Right lobe of liver (tissue), 6 donors: Measurements from ENCODE around the gene SUV39H1. TPM values are rescaled to one million over a fixed set of nuclear protein-coding genes. Genes with fewer than 3 reads are reported as not detected.
"Not testable (repeated sequence)": the region's sequence is repeated elsewhere in the genome, so short reads cannot be mapped to it uniquely, and the experiment has no call there.

Source experiments
- ATAC-seq, 4 donors: fragments of 200-7000 bp; cut with Tn5 transposase; one replicate each; pipeline ENCODE4 v1.9.1; 2020; ENCODE audit warnings: mild to moderate bottlenecking in 4 of 4, moderate library complexity in 4 of 4
- DNase-seq, 3 donors: peaks; one replicate each; pipeline ENCODE4 v3.0.0-alpha.2; 2020
- H3K27ac ChIP-seq, 3 donors: fragments of 200-600 bp; one replicate each; pipeline ENCODE4 v1.8.0; 2022
- H3K27me3 ChIP-seq, 2 donors: fragments of 200-600 bp; one replicate each; pipeline ENCODE4 v1.8.0; 2022
- H3K36me3 ChIP-seq, 4 donors: fragments of 200-600 bp; sonication (generic) in 1 of 4; one replicate each; pipeline versions ENCODE4 v1.5.1 to v1.8.0; 2017 to 2022; ENCODE audit warnings: control low read depth in 1 of 4
- H3K4me1 ChIP-seq, 4 donors: fragments of 200-600 bp; sonication (generic) in 1 of 4; one replicate each; pipeline versions ENCODE4 v1.5.1 to v1.8.0; 2017 to 2022; ENCODE audit warnings: control low read depth in 1 of 4
- H3K4me3 ChIP-seq, 3 donors: fragments of 200-600 bp; one replicate each; pipeline ENCODE4 v1.8.0; 2022
- H3K9me3 ChIP-seq, 4 donors: fragments of 200-600 bp; sonication (generic) in 1 of 4; one replicate each; pipeline versions ENCODE4 v1.5.1 to v1.8.0; 2017 to 2022; ENCODE audit warnings: control low read depth in 1 of 4
- CTCF ChIP-seq, 4 donors: fragments of 200-600 bp in 3 of 4; fragments of 450-650 bp in 1 of 4; IDR thresholded peaks; one replicate each; pipeline versions ENCODE4 v1.5.1 to v1.8.0; 2016 to 2022; ENCODE audit warnings: antibody characterized with exemption in 4 of 4, mild to moderate bottlenecking in 2 of 4
- POLR2A ChIP-seq: fragments of 450-650 bp; IDR thresholded peaks from one replicate; pipeline ENCODE4 v1.6.1; 2017; ENCODE audit warnings: antibody characterized with exemption, mild to moderate bottlenecking
- WGBS: methylation state at CpG from one replicate; pipeline ENCODE4 v1.1.6; 2018; ENCODE audit warnings: low coverage, low lambda C conversion rate; ENCODE audit not compliant: insufficient coverage; ENCODE audit errors: missing lambda C conversion rate; 5-methylcytosine and 5-hydroxymethylcytosine counted together
- intact Hi-C, 2 donors: fragments of 100-400 bp; cut with DNase I; formaldehyde crosslinking; loops; one replicate each; pipeline versions ENCODE4 v1.11.2 to v1.14.1; 2022
- total RNA-seq, 6 experiments: library from RNA; depleted of rRNA in 2 of 6; stranded (reverse); fragments of >200 nt in 2 of 6; fragmentation: NEBNext Ultra II Directional in 3 of 6; extraction: Animal tissue kit (Norgen Biotek cat#: 25700) in 3 of 6; gene quantifications; one replicate each; pipeline versions ENCODE4 v1.1.0 to v1.2.4, GENCODE V29; 2016 to 2023
- donor health status: DM: no; HTN: yes; CAD: no.
- donor health status: DM: no; HTN: no; CAD: no.
- donor health status: DM: no; HTN: no; CAD: no.
- donor health status: DM: no; HTN: yes; CAD: no.
- donor health status: DM: no; HTN: yes; CAD: no.

The SUV39H1 gene
- total RNA-seq, 6 experiments from 2014 or later: 2.2 to 10.8 (median 3.5) TPM

GRCh38 chrX:48688531-48689150 lies 7.9 kb upstream of the SUV39H1 start:
- TF ChIP-seq POLR2A (no peak), CTCF (IDR thresholded peaks at IDR 0.05) (no peak)
- ATAC-seq (no peak), DNase-seq (no peak)
- Histone ChIP-seq H3K27me3 (no peaks in the 10 kb centered on the region), H3K9me3 (no peaks in the 10 kb centered on the region), H3K4me3 (no peak overlapping the region), H3K36me3 (no peaks in the 10 kb centered on the region), H3K27ac (no peak overlapping the region), H3K4me1 (no peaks in the 10 kb centered on the region)
- intact Hi-C loops: no loop called here
- WGBS: 78% methylated on average over 5 of the region's 19 CpGs

GRCh38 chrX:48689208-48689920 lies 7.2 kb upstream of the SUV39H1 start:
- H3K36me3 ChIP-seq: no peaks in the 10 kb centered on the region
- no peak overlapping the region for H3K4me3 ChIP-seq
- no peak overlapping the region for H3K27ac ChIP-seq
- DNase-seq: no peak
- intact Hi-C loops: no loop called here
- no peaks in the 10 kb centered on the region for H3K27me3 ChIP-seq
- no peak for ATAC-seq
- 59% methylated on average over 6 of the region's 11 CpGs for WGBS
- no peaks in the 10 kb centered on the region for H3K9me3 ChIP-seq
- no peak for TF ChIP-seq CTCF (IDR thresholded peaks at IDR 0.05)
- TF ChIP-seq POLR2A: no peak
- no peaks in the 10 kb centered on the region for H3K4me1 ChIP-seq

GRCh38 chrX:48691746-48692145 lies 4.8 kb upstream of the SUV39H1 start:
- H3K27me3 ChIP-seq, H3K4me3 ChIP-seq, H3K9me3 ChIP-seq, intact Hi-C loops, H3K27ac ChIP-seq, H3K4me1 ChIP-seq, DNase-seq, H3K36me3 ChIP-seq, ATAC-seq: not testable (repeated sequence)
- WGBS: 41% methylated on average over 5 of the region's 5 CpGs

- no peak for DNase-seq
- H3K36me3 ChIP-seq: no peaks in the 10 kb centered on the region
- H3K4me1 ChIP-seq: no peaks in the 10 kb centered on the region
- intact Hi-C loops: no loop called here
- WGBS: 55% methylated on average over 6 of the region's 15 CpGs
- no peak overlapping the region for H3K27ac ChIP-seq
- no peak for ATAC-seq
- H3K27me3 ChIP-seq: no peaks in the 10 kb centered on the region
- TF ChIP-seq CTCF (IDR thresholded peaks at IDR 0.05): no peak
- no peak for TF ChIP-seq POLR2A
- no peaks in the 10 kb centered on the region for H3K9me3 ChIP-seq
- H3K4me3 ChIP-seq: peak overlapping the region in 1 of 3 donors; percentile 61
Measured at GRCh38 chrX:48694776-48695533, 1.6 kb upstream of the SUV39H1 start.

GRCh38 chrX:48695534-48695896 lies 1.0 kb upstream of the SUV39H1 start:
- H3K27ac ChIP-seq: peak overlapping the region in 2 of 3 donors; percentile 79 to 85
- no peaks in the 10 kb centered on the region for H3K9me3 ChIP-seq
- H3K4me1 ChIP-seq: no peaks in the 10 kb centered on the region
- ATAC-seq (no peak), DNase-seq (no peak)
- intact Hi-C loops: no loop called here
- H3K4me3 ChIP-seq: peak overlapping the region in 2 of 3 donors; percentile 52 to 61
- H3K27me3 ChIP-seq: no peaks in the 10 kb centered on the region
- whole genome bisulfite sequencing: 66% methylated on average over 4 of the region's 14 CpGs
- TF ChIP-seq CTCF (IDR thresholded peaks at IDR 0.05): no peak
- no peak for TF ChIP-seq POLR2A
- no peaks in the 10 kb centered on the region for H3K36me3 ChIP-seq
